ENCODE data around the gene UBR1. TPM values are rescaled to one million over a fixed set of nuclear protein-coding genes. Genes with fewer than 3 reads are reported as not detected.

UBR1 gene
- total RNA-seq, 1 experiment from 2014 or later = 23.2 TPM

- TF ChIP-seq TCF7L2 (IDR thresholded peaks at IDR 0.05; ENCODE audit: low read depth, low read length) (no peak), SIN3A (IDR thresholded peaks at IDR 0.05; ENCODE audit: borderline replicate concordance, insufficient read depth, low read depth, low read length) (no peak), POLR2AphosphoS5 (IDR thresholded peaks at IDR 0.05; ENCODE audit: low read depth, low read length) (no peak), CTCF (IDR thresholded peaks at IDR 0.05) (no peak), REST (IDR thresholded peaks at IDR 0.05; ENCODE audit: insufficient read depth in 1 of 2, low read depth in 2 of 2, low read length in 1 of 2) (no peak)
- Histone ChIP-seq H3K36me3 (ENCODE audit: control insufficient read depth, insufficient read depth, low read length) (no peaks in the 10 kb centered on the region), H3K4me1 (ENCODE audit: control insufficient read depth, insufficient read depth, low read length) (no peaks in the 10 kb centered on the region), H3K27me3 (ENCODE audit: control insufficient read depth, insufficient read depth, low read length) (no peaks in the 10 kb centered on the region), H3K27ac (ENCODE audit: low read length) (no peak overlapping the region), H3K4me3 (ENCODE audit: low read depth in 2 of 2, low read length in 2 of 2) (no peak overlapping the region), H3K9me3 (ENCODE audit: control insufficient read depth, insufficient read depth, low read depth, low read length) (no peaks in the 10 kb centered on the region)
- in situ Hi-C loops (cut with HindIII; ENCODE audit: low pct_unique_long_range_greater_than_20kb, low sequenced_read_pairs) = no loop called here
- CTCF ChIA-PET = no interaction called here
- no TSS peak for BruUV-seq (replicated peaks)
- ATAC-seq (no peak), DNase-seq (ENCODE audit: low read depth, low spot score) (no peak)
- intact Hi-C loops (cut with micrococcal nuclease; ENCODE audit: unreplicated experiment) = no loop called here
- POLR2A ChIA-PET = no interaction called here
These were observed 168.7 kb downstream of the UBR1 start for GRCh38 chr15:42937143-42937542.

GRCh38 chr15:42933886-42934667 is 171.8 kb downstream of the UBR1 start:
- ChIA-PET CTCF (interaction anchor here (0.6 kb wide), 2 partner anchors 208 to 751 kb away, joined by 4 to 10 read pairs; no protein-coding TSS in a partner anchor), POLR2A (interaction anchor here (0.8 kb wide), 1 partner anchor 177 kb away, joined by 3 read pairs; no protein-coding TSS in a partner anchor)
- no peak for DNase-seq (ENCODE audit: low read depth, low spot score)
- no peaks in the 10 kb centered on the region for H3K27me3 ChIP-seq (ENCODE audit: control insufficient read depth, insufficient read depth, low read length)
- intact Hi-C loops (cut with micrococcal nuclease; ENCODE audit: unreplicated experiment) (no loop called here), in situ Hi-C loops (cut with HindIII; ENCODE audit: low pct_unique_long_range_greater_than_20kb, low sequenced_read_pairs) (no loop called here)
- no TSS peak for BruUV-seq (replicated peaks)
- ATAC-seq = no peak
- H3K4me3 ChIP-seq (ENCODE audit: low read depth in 2 of 2, low read length in 2 of 2) = no peak overlapping the region
- no peaks in the 10 kb centered on the region for H3K9me3 ChIP-seq (ENCODE audit: control insufficient read depth, insufficient read depth, low read depth, low read length)
- no peak overlapping the region for H3K27ac ChIP-seq (ENCODE audit: low read length)
- no peaks in the 10 kb centered on the region for H3K36me3 ChIP-seq (ENCODE audit: control insufficient read depth, insufficient read depth, low read length)
- no peak for TF ChIP-seq REST (IDR thresholded peaks at IDR 0.05; ENCODE audit: insufficient read depth in 1 of 2, low read depth in 2 of 2, low read length in 1 of 2)
- TF ChIP-seq CTCF (IDR thresholded peaks at IDR 0.05) = no peak
- no peak for TF ChIP-seq SIN3A (IDR thresholded peaks at IDR 0.05; ENCODE audit: borderline replicate concordance, insufficient read depth, low read depth, low read length)
- TF ChIP-seq POLR2AphosphoS5 (IDR thresholded peaks at IDR 0.05; ENCODE audit: low read depth, low read length) = no peak
- TF ChIP-seq TCF7L2 (IDR thresholded peaks at IDR 0.05; ENCODE audit: low read depth, low read length) = no peak
- no peaks in the 10 kb centered on the region for H3K4me1 ChIP-seq (ENCODE audit: control insufficient read depth, insufficient read depth, low read length)
